ENCODE measurements around the gene CLSTN3. TPM values are rescaled to one million over a fixed set of nuclear protein-coding genes. Genes with fewer than 3 reads are reported as not detected.

The CLSTN3 gene
- total and polyA plus RNA-seq, 2 experiments from 2014 or later: 5.0 to 46.9 TPM

GRCh38 chr12:7117670-7118069, 12.5 kb upstream of the CLSTN3 start:
- H3K27me3 ChIP-seq (ENCODE audit: insufficient read depth): no peaks in the 10 kb centered on the region
- no peak overlapping the region for H3K4me3 ChIP-seq
- peaks cover 5% of the 10 kb centered on the region for H3K27me3 Mint-ChIP-seq (ENCODE audit: insufficient read depth, low read depth, poor library complexity)
- H3K36me3 Mint-ChIP-seq (ENCODE audit: low read depth): no peaks in the 10 kb centered on the region; the same call in 2 of the 3 replicates
- no peaks in the 10 kb centered on the region for H3K36me3 ChIP-seq (ENCODE audit: insufficient read depth)
- no peaks in the 10 kb centered on the region for H3K79me2 ChIP-seq (replicated peaks; ENCODE audit: insufficient read depth)
- H3F3A ChIP-seq (replicated peaks; ENCODE audit: low read depth): no peaks in the 10 kb centered on the region
- no peak overlapping the region for H3K4me2 ChIP-seq
- ATAC-seq (no peak), DNase-seq (ENCODE audit: low spot score) (no peak)
- no peak for TF ChIP-seq POLR2AphosphoS5 (IDR thresholded peaks at IDR 0.05; ENCODE audit: low read depth)
- no peak for TF ChIP-seq STAT1 (IDR thresholded peaks at IDR 0.05; ENCODE audit: unreplicated experiment)
- no peak for TF ChIP-seq ZNF114 (CRISPR knock-in tag; IDR thresholded peaks at IDR 0.05)
- no peak for TF ChIP-seq NANOG (IDR thresholded peaks at IDR 0.05; ENCODE audit: borderline replicate concordance)
- no peak for TF ChIP-seq ZNF331 (CRISPR knock-in tag; IDR thresholded peaks at IDR 0.05; ENCODE audit: low read depth)
- no peak for TF ChIP-seq ETS1 (IDR thresholded peaks at IDR 0.05)
- TF ChIP-seq CTCF (conservative IDR thresholded peaks at IDR 0.05; ENCODE audit: low read depth in 2 of 2): no peak
- no peak for TF ChIP-seq EZH2phosphoT487 (IDR thresholded peaks at IDR 0.05; ENCODE audit: unreplicated experiment)
- TF ChIP-seq EZH2 (IDR thresholded peaks at IDR 0.05; ENCODE audit: low read depth, unreplicated experiment): no peak
- H3K9me3 Mint-ChIP-seq: no peaks in the 10 kb centered on the region
- no peaks in the 10 kb centered on the region for H3K4me1 ChIP-seq (ENCODE audit: insufficient read depth)
- H3K27ac ChIP-seq (ENCODE audit: low read depth): no peak overlapping the region
- H3K4me3 Mint-ChIP-seq: no peak overlapping the region
- H3K27ac Mint-ChIP-seq: no peak overlapping the region
- no peaks in the 10 kb centered on the region for H4K20me1 ChIP-seq (replicated peaks; ENCODE audit: insufficient read depth)
- peaks cover 4% of the 10 kb centered on the region; the same call in 1 of the 3 replicates for H3K4me1 Mint-ChIP-seq
- H2AFZ ChIP-seq: no peak overlapping the region
- no peaks in the 10 kb centered on the region for H3K9me2 ChIP-seq (ENCODE audit: insufficient read depth)

- Mint-ChIP-seq H3K27me3 (ENCODE audit: insufficient read depth, low read depth, poor library complexity) (peaks cover 3% of the 10 kb centered on the region), H3K4me3 (no peak overlapping the region), H3K4me1 (peaks cover 4% of the 10 kb centered on the region), H3K9me3 (no peaks in the 10 kb centered on the region), H3K36me3 (ENCODE audit: low read depth) (no peaks in the 10 kb centered on the region; the same call in 2 of the 3 replicates), H3K27ac (no peak overlapping the region)
- no peaks in the 10 kb centered on the region for H3K9me2 ChIP-seq (ENCODE audit: insufficient read depth)
- H3K36me3 ChIP-seq (ENCODE audit: insufficient read depth): no peaks in the 10 kb centered on the region
- TF ChIP-seq CREB1 (CRISPR knock-in tag; IDR thresholded peaks at IDR 0.05; ENCODE audit: low read depth): no peak
- TF ChIP-seq REST (IDR thresholded peaks at IDR 0.05; ENCODE audit: unreplicated experiment): no peak
- no peak for TF ChIP-seq STAT1 (IDR thresholded peaks at IDR 0.05; ENCODE audit: unreplicated experiment)
- TF ChIP-seq NANOG (IDR thresholded peaks at IDR 0.05; ENCODE audit: borderline replicate concordance): no peak
- TF ChIP-seq POLR2AphosphoS5 (IDR thresholded peaks at IDR 0.05; ENCODE audit: low read depth): no peak
- TF ChIP-seq ZNF331 (CRISPR knock-in tag; IDR thresholded peaks at IDR 0.05; ENCODE audit: low read depth): no peak
- no peak for TF ChIP-seq JUNB (IDR thresholded peaks at IDR 0.05; ENCODE audit: unreplicated experiment)
- H3K4me2 ChIP-seq: no peak overlapping the region
- no peak overlapping the region for H2AFZ ChIP-seq
- no peak for DNase-seq (ENCODE audit: low spot score)
- no peaks in the 10 kb centered on the region for H3K27me3 ChIP-seq (ENCODE audit: insufficient read depth)
- no peak for ATAC-seq
- H3F3A ChIP-seq (replicated peaks; ENCODE audit: low read depth): no peaks in the 10 kb centered on the region
- H3K79me2 ChIP-seq (replicated peaks; ENCODE audit: insufficient read depth): no peaks in the 10 kb centered on the region
- H4K20me1 ChIP-seq (replicated peaks; ENCODE audit: insufficient read depth): no peaks in the 10 kb centered on the region
- no peak overlapping the region for H3K4me3 ChIP-seq
- H3K4me1 ChIP-seq (ENCODE audit: insufficient read depth): no peaks in the 10 kb centered on the region
- no peak overlapping the region for H3K27ac ChIP-seq (ENCODE audit: low read depth)
Measured at GRCh38 chr12:7118881-7119280, 11.3 kb upstream of the CLSTN3 start.
